ENCODE results near the gene SDE2. TPM values are rescaled to one million over a fixed set of nuclear protein-coding genes. Genes with fewer than 3 reads are reported as not detected.

SDE2 gene
- total and polyA plus RNA-seq, 12 donors = 4.3 to 32.9 (median 16.9) TPM

DNA sequence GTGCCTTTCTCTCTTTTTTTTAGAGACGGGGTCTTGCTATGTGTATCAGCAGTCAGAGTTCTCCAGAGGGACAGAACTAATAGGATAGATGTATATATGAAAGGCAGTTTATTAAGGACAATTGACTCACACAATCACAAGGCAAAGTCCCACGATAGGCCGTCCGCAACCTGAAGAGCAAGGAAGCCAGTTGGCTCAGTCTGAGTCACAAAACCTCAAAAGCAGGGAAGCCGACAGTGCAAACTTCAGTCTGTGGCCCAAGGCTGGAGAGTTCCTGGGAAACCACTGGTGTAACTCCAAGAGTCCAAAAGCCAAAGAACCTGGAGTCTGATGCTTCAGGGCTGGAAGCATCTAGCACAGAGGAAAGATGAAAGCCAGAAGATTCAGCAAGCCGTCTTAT, 47.1 kb upstream of the SDE2 start:
- no peaks in the 10 kb centered on the region for H3K36me3 ChIP-seq (replicated peaks in 1 of 2)
- no peak for TF ChIP-seq POLR2A (IDR thresholded peaks at IDR 0.05)
- TF ChIP-seq, protein P1, sequence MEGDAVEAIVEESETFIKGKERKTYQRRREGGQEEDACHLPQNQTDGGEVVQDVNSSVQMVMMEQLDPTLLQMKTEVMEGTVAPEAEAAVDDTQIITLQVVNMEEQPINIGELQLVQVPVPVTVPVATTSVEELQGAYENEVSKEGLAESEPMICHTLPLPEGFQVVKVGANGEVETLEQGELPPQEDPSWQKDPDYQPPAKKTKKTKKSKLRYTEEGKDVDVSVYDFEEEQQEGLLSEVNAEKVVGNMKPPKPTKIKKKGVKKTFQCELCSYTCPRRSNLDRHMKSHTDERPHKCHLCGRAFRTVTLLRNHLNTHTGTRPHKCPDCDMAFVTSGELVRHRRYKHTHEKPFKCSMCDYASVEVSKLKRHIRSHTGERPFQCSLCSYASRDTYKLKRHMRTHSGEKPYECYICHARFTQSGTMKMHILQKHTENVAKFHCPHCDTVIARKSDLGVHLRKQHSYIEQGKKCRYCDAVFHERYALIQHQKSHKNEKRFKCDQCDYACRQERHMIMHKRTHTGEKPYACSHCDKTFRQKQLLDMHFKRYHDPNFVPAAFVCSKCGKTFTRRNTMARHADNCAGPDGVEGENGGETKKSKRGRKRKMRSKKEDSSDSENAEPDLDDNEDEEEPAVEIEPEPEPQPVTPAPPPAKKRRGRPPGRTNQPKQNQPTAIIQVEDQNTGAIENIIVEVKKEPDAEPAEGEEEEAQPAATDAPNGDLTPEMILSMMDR (IDR thresholded peaks at IDR 0.05) = no peak
- no peaks in the 10 kb centered on the region for H3K27me3 ChIP-seq
- no peak overlapping the region for H3K4me3 ChIP-seq
- H3K27ac ChIP-seq = no peak overlapping the region
- intact Hi-C loops (cut with DNase I) = no loop called here
- peak in 3 of 7 donors; percentile 28 to 56 (median 46) for DNase-seq
- H3K4me1 ChIP-seq (replicated peaks in 1 of 2) = no peaks in the 10 kb centered on the region
- H3K9me3 ChIP-seq (replicated peaks in 1 of 3) = no peaks in the 10 kb centered on the region
- 67 to 84% (median 73%) methylated on average over 6 of the region's 6 CpGs for WGBS, 4 donors

DNA sequence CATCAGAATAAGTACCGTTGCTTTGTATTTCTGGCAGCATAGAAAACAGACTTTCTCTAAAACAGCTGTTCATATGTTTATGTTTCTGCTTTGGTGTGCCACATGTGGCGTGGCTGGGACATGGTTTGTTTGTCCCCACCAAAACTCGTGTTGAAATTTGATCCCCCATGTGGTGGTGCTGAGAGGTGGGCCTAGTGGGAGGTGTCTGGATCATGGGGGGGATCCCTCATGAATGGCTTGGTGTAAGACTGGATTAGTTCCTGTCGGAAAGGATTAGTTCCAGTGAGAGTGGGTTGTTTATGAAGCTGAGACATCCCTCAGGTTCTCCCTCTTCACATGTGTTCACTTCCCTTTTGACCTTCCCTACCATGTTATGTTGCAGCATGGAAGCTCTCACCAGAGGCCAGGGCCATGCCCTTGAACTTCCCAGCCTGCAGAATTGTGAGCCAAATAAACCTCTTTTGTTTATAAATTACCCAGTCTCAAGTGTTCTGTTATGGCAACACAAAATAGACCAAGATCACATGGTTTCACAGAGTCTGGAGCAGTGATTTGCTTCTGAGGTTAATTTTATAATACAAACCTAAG, 45.5 kb upstream of the SDE2 start:
- DNase-seq = no peak
- no peak for TF ChIP-seq POLR2A (IDR thresholded peaks at IDR 0.05)
- TF ChIP-seq, protein P1 (IDR thresholded peaks at IDR 0.05) = no peak
- Histone ChIP-seq H3K27ac (no peak overlapping the region), H3K36me3 (replicated peaks in 1 of 2) (no peaks in the 10 kb centered on the region), H3K4me3 (no peak overlapping the region), H3K27me3 (no peaks in the 10 kb centered on the region), H3K4me1 (replicated peaks in 1 of 2) (no peaks in the 10 kb centered on the region), H3K9me3 (replicated peaks in 1 of 3) (no peaks in the 10 kb centered on the region)
- intact Hi-C loops (cut with DNase I) = no loop called here
- 73 to 83% (median 79%) methylated on average over 4 of the region's 4 CpGs for WGBS, 4 donors

DNA sequence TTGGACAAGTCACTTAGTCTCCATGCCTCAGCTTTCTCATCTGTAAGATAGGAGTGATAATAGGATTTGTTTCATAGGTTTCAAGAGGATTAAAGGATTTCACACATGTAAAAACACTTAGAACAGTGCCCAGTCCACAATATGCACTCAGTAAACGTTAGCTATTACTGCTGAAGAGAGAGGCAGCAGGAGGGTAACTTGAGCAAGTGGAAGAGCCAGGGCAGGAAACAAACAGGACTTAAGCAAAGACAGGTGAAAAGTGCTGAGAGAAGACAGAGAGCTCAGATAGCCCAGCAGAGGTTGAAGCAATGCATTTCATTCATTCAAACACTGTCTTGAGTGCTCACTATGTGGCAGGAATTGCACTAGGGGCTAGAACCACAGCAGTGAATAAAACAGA, 42.3 kb upstream of the SDE2 start:
- Histone ChIP-seq H3K36me3 (replicated peaks in 1 of 2) (no peaks in the 10 kb centered on the region), H3K4me3 (no peak overlapping the region), H3K4me1 (replicated peaks in 1 of 2) (no peaks in the 10 kb centered on the region), H3K27ac (no peak overlapping the region), H3K9me3 (replicated peaks in 1 of 3) (no peaks in the 10 kb centered on the region), H3K27me3 (no peaks in the 10 kb centered on the region)
- 21 to 33% (median 30%) methylated on average over 1 of the region's 1 CpG for WGBS, 4 donors
- intact Hi-C loops (cut with DNase I) = no loop called here
- no peak for DNase-seq
- TF ChIP-seq POLR2A (IDR thresholded peaks at IDR 0.05) = no peak
- TF ChIP-seq, protein P1 (IDR thresholded peaks at IDR 0.05) = no peak

DNA sequence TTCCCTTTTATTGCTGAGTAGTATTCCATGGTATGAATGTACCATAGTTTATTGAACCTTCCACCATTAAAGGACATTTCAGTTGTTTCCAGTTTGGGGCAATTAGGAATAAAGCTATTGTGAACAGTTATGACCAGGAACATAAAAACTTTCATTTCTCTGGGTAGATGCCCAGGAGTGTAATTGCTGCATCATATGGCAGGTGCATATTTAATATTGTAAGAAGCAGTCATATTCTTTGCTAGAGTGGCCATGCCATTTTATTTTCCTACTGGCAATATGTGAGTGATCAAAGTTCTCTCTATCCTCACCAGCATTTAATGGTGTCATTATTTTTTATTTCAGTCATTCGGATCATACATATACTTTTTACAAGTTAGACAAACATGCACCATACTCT, 39.5 kb upstream of the SDE2 start:
- Histone ChIP-seq H3K4me1 (replicated peaks in 1 of 2) (peaks cover 4 to 13% of the 10 kb centered on the region in 2 donors), H3K9me3 (replicated peaks in 1 of 3) (no peaks in the 10 kb centered on the region), H3K36me3 (replicated peaks in 1 of 2) (no peaks in the 10 kb centered on the region), H3K27me3 (no peaks in the 10 kb centered on the region), H3K27ac (no peak overlapping the region), H3K4me3 (no peak overlapping the region)
- WGBS, 4 donors = 84 to 95% (median 93%) methylated on average over 1 of the region's 1 CpG
- DNase-seq = no peak
- no peak for TF ChIP-seq POLR2A (IDR thresholded peaks at IDR 0.05)
- TF ChIP-seq, protein P1 (IDR thresholded peaks at IDR 0.05) = no peak
- intact Hi-C loops (cut with DNase I) = no loop called here
